GM12874 (cell line): ENCODE measurements around the gene FAM107B.

Experiments used
- CTCF ChIP-seq: IDR thresholded peaks from 2 replicates; pipeline ENCODE4 v1.5.1; 2011; ENCODE audit warnings: low read depth, mild to moderate bottlenecking, control low read depth, low read length, moderate library complexity; ENCODE audit not compliant: insufficient read depth

The FAM107B gene

GRCh38 chr10:14812271-14812670 is 37.6 kb upstream of the FAM107B start:
- TF ChIP-seq CTCF: no peak

- TF ChIP-seq CTCF: no peak
Measured at GRCh38 chr10:14810969-14811953, 36.6 kb upstream of the FAM107B start.

- TF ChIP-seq CTCF: no peak
Measured at GRCh38 chr10:14806318-14806717, 31.6 kb upstream of the FAM107B start.

GRCh38 chr10:14803827-14804226 is 29.1 kb upstream of the FAM107B start:
- TF ChIP-seq CTCF: no peak

GRCh38 chr10:14801723-14802122 is 27.0 kb upstream of the FAM107B start:
- no peak for TF ChIP-seq CTCF

GRCh38 chr10:14800397-14800796 is 25.7 kb upstream of the FAM107B start:
- TF ChIP-seq CTCF: no peak

GRCh38 chr10:14798636-14799035 is 23.9 kb upstream of the FAM107B start:
- no peak for TF ChIP-seq CTCF
